MM.1S (cell line): ENCODE measurements around the gene ZAP70.

Experiments used
- DNase-seq: peaks from one replicate; pipeline ENCODE4 v3.0.0-alpha.2; 2015
- H2AFZ ChIP-seq: fragments of 300-600 bp; sonication (generic); 2 replicates; pipeline ENCODE4 v1.6.0; 2016; ENCODE audit warnings: antibody characterized with exemption, low read length
- H3F3A ChIP-seq: fragments of 300-600 bp; sonication (generic); 2 replicates; pipeline ENCODE4 v1.6.1; 2016; ENCODE audit warnings: mild to moderate bottlenecking, antibody characterized with exemption, low read length, moderate library complexity, mixed read lengths; ENCODE audit not compliant: insufficient read depth
- H3K27ac ChIP-seq: fragments of 300-600 bp; sonication (generic); 2 replicates; pipeline ENCODE4 v1.5.1; 2016; ENCODE audit warnings: mild to moderate bottlenecking, low read length
- H3K27me3 ChIP-seq: fragments of 300-600 bp; sonication (generic); replicated peaks from 2 replicates; pipeline ENCODE4 v1.6.0; 2016; ENCODE audit warnings: low read length; ENCODE audit not compliant: insufficient read depth
- H3K36me3 ChIP-seq: fragments of 300-600 bp; sonication (generic); replicated peaks from 2 replicates; pipeline ENCODE4 v1.6.1; 2016; ENCODE audit warnings: mild to moderate bottlenecking, low read length, mixed read lengths; ENCODE audit not compliant: insufficient read depth
- H3K4me1 ChIP-seq: fragments of 300-600 bp; sonication (generic); 2 replicates; pipeline ENCODE4 v1.6.1; 2016; ENCODE audit warnings: low read length, mixed read lengths
- H3K4me2 ChIP-seq: fragments of 300-600 bp; sonication (generic); 2 replicates; pipeline ENCODE4 v1.6.0; 2016; ENCODE audit warnings: low read depth, low read length
- H3K4me3 ChIP-seq: fragments of 300-600 bp; sonication (generic); 2 replicates; pipeline ENCODE4 v1.5.1; 2016; ENCODE audit warnings: low read length, mixed read lengths
- H3K79me2 ChIP-seq: fragments of 300-600 bp; sonication (generic); 2 replicates; pipeline ENCODE4 v1.6.1; 2016; ENCODE audit warnings: mixed run types, low read length, mixed read lengths
- H3K9ac ChIP-seq: fragments of 300-600 bp; sonication (generic); 2 replicates; pipeline ENCODE4 v1.6.1; 2016; ENCODE audit warnings: low read length, mixed read lengths
- H3K9me2 ChIP-seq: fragments of 300-600 bp; sonication (generic); replicated peaks from 2 replicates; pipeline ENCODE4 v1.6.1; 2016; ENCODE audit warnings: mild to moderate bottlenecking, low read length, mixed read lengths; ENCODE audit not compliant: insufficient read depth
- H3K9me3 ChIP-seq: fragments of 300-600 bp; sonication (generic); replicated peaks from 2 replicates; pipeline ENCODE4 v1.6.1; 2016; ENCODE audit warnings: mild to moderate bottlenecking, low read length, mixed read lengths; ENCODE audit not compliant: insufficient read depth
- H4K20me1 ChIP-seq: fragments of 300-600 bp; sonication (generic); 2 replicates; pipeline ENCODE4 v1.6.1; 2016; ENCODE audit warnings: mild to moderate bottlenecking, low read length, moderate library complexity, mixed read lengths; ENCODE audit not compliant: insufficient read depth
- CTCF ChIP-seq: fragments of 300-600 bp; sonication (generic); IDR thresholded peaks from 2 replicates; pipeline ENCODE4 v1.5.1; 2016; ENCODE audit warnings: antibody characterized with exemption, low read length, mixed read lengths
- EZH2 ChIP-seq: fragments of 300-600 bp; sonication (generic); optimal IDR thresholded peaks from 2 replicates; pipeline ENCODE3; 2017; ENCODE audit warnings: low read depth, mild to moderate bottlenecking, antibody characterized with exemption, low read length, mixed read lengths
- EZH2phosphoT487 ChIP-seq: fragments of 300-600 bp; sonication (generic); IDR thresholded peaks from 2 replicates; pipeline ENCODE4 v1.6.1; 2018; ENCODE audit warnings: antibody characterized with exemption, low read length

Gene ZAP70

DNA sequence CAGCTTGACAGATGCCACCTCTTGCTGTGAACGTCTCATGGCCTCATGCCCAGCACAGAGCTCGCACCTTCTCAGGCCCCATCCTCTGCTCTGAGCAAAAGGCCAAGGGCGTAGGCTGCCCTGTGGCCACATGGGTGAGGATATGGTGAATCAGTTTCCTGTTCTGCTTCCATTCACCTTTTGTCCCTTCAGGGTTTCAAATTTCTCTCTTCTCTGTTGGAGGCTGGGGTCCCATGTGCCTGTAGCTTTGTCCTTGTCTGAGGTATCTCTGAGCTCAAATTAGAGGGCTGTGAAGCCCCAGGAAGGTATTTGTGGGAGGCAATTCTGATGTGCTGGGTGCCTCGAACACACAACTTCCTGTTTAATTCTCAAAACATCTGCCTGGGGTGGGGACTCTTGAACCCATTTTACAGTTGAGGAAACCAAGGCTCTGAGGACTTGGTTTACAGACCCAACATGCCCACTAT lies 29.0 kb downstream of the ZAP70 start:
- Histone ChIP-seq H3K4me1 (no peaks in the 10 kb centered on the region), H3K27ac (no peak overlapping the region), H3K27me3 (no peaks in the 10 kb centered on the region), H3K79me2 (no peaks in the 10 kb centered on the region), H3F3A (no peaks in the 10 kb centered on the region), H3K4me3 (no peak overlapping the region), H3K36me3 (no peaks in the 10 kb centered on the region), H3K4me2 (no peak overlapping the region), H3K9me2 (no peaks in the 10 kb centered on the region), H3K9ac (no peak overlapping the region), H4K20me1 (no peaks in the 10 kb centered on the region), H2AFZ (no peak overlapping the region), H3K9me3 (no peaks in the 10 kb centered on the region)
- DNase-seq: no peak
- TF ChIP-seq EZH2: no peak
- TF ChIP-seq EZH2phosphoT487: no peak
- TF ChIP-seq CTCF: no peak

DNA sequence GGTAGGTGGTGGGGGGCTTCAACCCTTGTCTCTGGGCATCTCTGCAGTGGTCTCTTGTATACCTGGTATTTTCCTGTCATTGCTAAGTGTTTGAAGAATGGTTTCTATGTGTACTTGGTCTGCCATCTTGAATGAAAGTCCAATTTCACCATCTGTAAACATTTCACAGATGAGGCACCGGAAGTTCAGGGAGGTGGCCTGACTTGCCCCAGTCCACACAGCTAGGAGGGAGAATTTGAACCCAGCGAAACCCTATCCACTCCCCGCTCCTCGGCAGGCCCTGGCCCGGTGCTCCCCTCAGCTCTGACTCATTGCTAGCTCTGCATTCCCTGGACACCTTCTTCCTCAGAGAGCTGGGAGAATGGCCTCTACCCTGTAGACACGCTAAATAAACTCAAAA lies 30.5 kb downstream of the ZAP70 start:
- no peak overlapping the region for H2AFZ ChIP-seq
- no peaks in the 10 kb centered on the region for H3K79me2 ChIP-seq
- no peak overlapping the region for H3K9ac ChIP-seq
- H3K9me2 ChIP-seq: no peaks in the 10 kb centered on the region
- DNase-seq: no peak
- no peak overlapping the region for H3K4me2 ChIP-seq
- no peaks in the 10 kb centered on the region for H3K36me3 ChIP-seq
- no peak overlapping the region for H3K27ac ChIP-seq
- no peaks in the 10 kb centered on the region for H3K27me3 ChIP-seq
- no peaks in the 10 kb centered on the region for H4K20me1 ChIP-seq
- no peak overlapping the region for H3K4me3 ChIP-seq
- no peaks in the 10 kb centered on the region for H3K4me1 ChIP-seq
- H3K9me3 ChIP-seq: no peaks in the 10 kb centered on the region
- no peaks in the 10 kb centered on the region for H3F3A ChIP-seq
- no peak for TF ChIP-seq CTCF
- TF ChIP-seq EZH2phosphoT487: no peak

- no peaks in the 10 kb centered on the region for H3K36me3 ChIP-seq
- no peaks in the 10 kb centered on the region for H4K20me1 ChIP-seq
- no peak overlapping the region for H2AFZ ChIP-seq
- H3K27ac ChIP-seq: no peak overlapping the region
- H3K79me2 ChIP-seq: no peaks in the 10 kb centered on the region
- H3K4me2 ChIP-seq: no peak overlapping the region
- no peaks in the 10 kb centered on the region for H3K9me3 ChIP-seq
- TF ChIP-seq CTCF (no peak), EZH2phosphoT487 (no peak), EZH2 (no peak)
- H3K9me2 ChIP-seq: no peaks in the 10 kb centered on the region
- DNase-seq: no peak
- no peaks in the 10 kb centered on the region for H3F3A ChIP-seq
- H3K9ac ChIP-seq: no peak overlapping the region
- H3K4me1 ChIP-seq: no peaks in the 10 kb centered on the region
- no peak overlapping the region for H3K4me3 ChIP-seq
- no peaks in the 10 kb centered on the region for H3K27me3 ChIP-seq
Observed at GRCh38 chr2:97745474-97746174, 32.2 kb downstream of the ZAP70 start.
